ENCODE data around the gene HOXC12. TPM values are rescaled to one million over a fixed set of nuclear protein-coding genes. Genes with fewer than 3 reads are reported as not detected.

HOXC12 gene
- polyA plus RNA-seq, 3 donors, result 0.02 TPM; not detected in 2

- H3K27ac ChIP-seq (ENCODE audit: low read depth, low read length), result no peak overlapping the region
- 5 to 8% (median 8%) methylated on average over 11 of the region's 11 CpGs for WGBS, 3 donors
Observed at GRCh38 chr12:53977596-53978445, 23.1 kb downstream of the HOXC12 start.

- WGBS, 3 donors, result 10 to 19% (median 15%) methylated on average over 15 of the region's 15 CpGs
Observed at GRCh38 chr12:53978477-53979356, 24.0 kb downstream of the HOXC12 start.

GRCh38 chr12:53980104-53980801 lies 25.6 kb downstream of the HOXC12 start:
- no peak overlapping the region for H3K27ac ChIP-seq (ENCODE audit: low read depth, low read length)
- 15 to 33% (median 31%) methylated on average over 7 of the region's 7 CpGs for WGBS, 3 donors

More at GRCh38 chr12:53978477-53979356, 24.0 kb downstream of the HOXC12 start:
- H3K27ac ChIP-seq (ENCODE audit: low read depth, low read length), result no peak overlapping the region

- WGBS, 3 donors, result 22 to 39% (median 27%) methylated on average over 15 of the region's 15 CpGs
Observed at GRCh38 chr12:53980802-53981496, 26.2 kb downstream of the HOXC12 start.

GRCh38 chr12:53981634-53982565 lies 27.2 kb downstream of the HOXC12 start:
- 13 to 29% (median 14%) methylated on average over 30 of the region's 30 CpGs for WGBS, 3 donors
- no peak overlapping the region for H3K27ac ChIP-seq (ENCODE audit: low read depth, low read length)

More at GRCh38 chr12:53980802-53981496, 26.2 kb downstream of the HOXC12 start:
- no peak overlapping the region for H3K27ac ChIP-seq (ENCODE audit: low read depth, low read length)

- 9 to 19% (median 13%) methylated on average over 26 of the region's 26 CpGs for whole genome bisulfite sequencing, 3 donors
- H3K27ac ChIP-seq (ENCODE audit: low read depth, low read length), result no peak overlapping the region
Observed at GRCh38 chr12:53982648-53983567, 28.2 kb downstream of the HOXC12 start.

- no peak overlapping the region for H3K27ac ChIP-seq (ENCODE audit: low read depth, low read length)
- WGBS, 3 donors, result 5 to 10% (median 8%) methylated on average over 17 of the region's 17 CpGs
Observed at GRCh38 chr12:53983568-53983949, 28.9 kb downstream of the HOXC12 start.

GRCh38 chr12:53983950-53984572 lies 29.4 kb downstream of the HOXC12 start:
- no peak overlapping the region for H3K27ac ChIP-seq (ENCODE audit: low read depth, low read length)
- WGBS, 3 donors, result 5 to 7% (median 7%) methylated on average over 30 of the region's 30 CpGs

- no peak within 1 kb of the TSS for H3K27ac ChIP-seq (ENCODE audit: low read depth, low read length)
Observed at GRCh38 chr12:53984901-53985691, 30.4 kb downstream of the HOXC12 start, which contains the start of gene HOXC10. Gene HOXC10 (plus strand): TSS chr12:53985146. CDS start chr12:53985260, 114 bp downstream.

GRCh38 chr12:53985692-53985993 lies 30.9 kb downstream of the HOXC12 start:
- no peak overlapping the region for H3K27ac ChIP-seq (ENCODE audit: low read depth, low read length)
- WGBS, 3 donors, result 7 to 8% (median 7%) methylated on average over 20 to 21 of the region's 21 CpGs

More at GRCh38 chr12:53984901-53985691, 30.4 kb downstream of the HOXC12 start, which contains the start of gene HOXC10:
- 3 to 6% (median 5%) methylated on average over 49 to 55 of the region's 55 CpGs for WGBS, 3 donors

GRCh38 chr12:53985994-53986685 lies 31.4 kb downstream of the HOXC12 start:
- WGBS, 3 donors, result 2 to 7% (median 5%) methylated on average over 48 to 50 of the region's 50 CpGs
- H3K27ac ChIP-seq (ENCODE audit: low read depth, low read length), result no peak overlapping the region

- H3K27ac ChIP-seq (ENCODE audit: low read depth, low read length), result no peak overlapping the region
- WGBS, 3 donors, result 22 to 42% (median 24%) methylated on average over 21 of the region's 21 CpGs
Observed at GRCh38 chr12:53986686-53987483, 32.2 kb downstream of the HOXC12 start.

GRCh38 chr12:53987787-53988230 lies 33.1 kb downstream of the HOXC12 start:
- 13 to 24% (median 22%) methylated on average over 4 of the region's 4 CpGs for WGBS, 3 donors
- H3K27ac ChIP-seq (ENCODE audit: low read depth, low read length), result no peak overlapping the region

Data from adipose tissue (tissue), 3 donors.